Measurements from ENCODE around the gene C20orf202.
"Not testable (repeated sequence)": the region's sequence is repeated elsewhere in the genome, so short reads cannot be mapped to it uniquely, and the experiment has no call there.

C20orf202 gene

DNA sequence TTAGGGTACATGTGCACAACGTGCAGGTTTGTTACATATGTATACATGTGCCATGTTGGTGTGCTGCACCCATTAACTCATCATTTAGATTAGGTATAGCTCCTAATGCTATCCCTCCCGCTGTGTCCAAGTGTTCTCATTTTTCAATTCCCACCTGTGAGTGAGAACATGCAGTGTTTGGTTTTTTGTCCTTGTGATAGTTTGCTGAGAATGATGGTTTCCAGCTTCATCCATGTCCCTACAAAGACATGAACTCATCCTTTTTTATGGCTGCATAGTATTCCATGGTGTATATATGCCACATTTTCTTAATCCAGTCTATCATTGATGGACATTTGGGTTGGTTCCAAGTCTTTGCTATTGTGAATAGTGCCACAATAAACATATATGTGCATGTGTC is 47.0 kb downstream of the C20orf202 start:
- not testable (repeated sequence) for DNase-seq

DNA sequence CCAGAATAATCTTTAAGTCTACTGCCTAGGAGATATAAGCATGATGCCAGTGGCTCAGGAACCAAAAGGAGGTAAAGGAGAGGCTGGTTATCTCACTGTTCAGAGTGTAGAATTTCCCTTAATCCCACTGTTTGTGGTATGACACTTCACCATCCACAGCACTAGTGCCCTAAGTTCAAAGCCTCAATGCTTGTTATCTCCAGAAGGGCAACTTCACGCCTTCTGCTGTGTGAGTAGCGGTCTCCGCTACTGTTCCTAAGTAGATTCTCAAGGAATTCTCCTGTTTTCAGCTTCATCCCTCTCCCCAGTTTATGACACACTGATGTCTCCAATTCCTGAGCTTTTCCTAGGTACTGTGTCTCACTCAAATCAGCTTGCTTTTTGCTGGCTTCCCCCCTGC is 49.2 kb downstream of the C20orf202 start:
- no peak for DNase-seq

DNA sequence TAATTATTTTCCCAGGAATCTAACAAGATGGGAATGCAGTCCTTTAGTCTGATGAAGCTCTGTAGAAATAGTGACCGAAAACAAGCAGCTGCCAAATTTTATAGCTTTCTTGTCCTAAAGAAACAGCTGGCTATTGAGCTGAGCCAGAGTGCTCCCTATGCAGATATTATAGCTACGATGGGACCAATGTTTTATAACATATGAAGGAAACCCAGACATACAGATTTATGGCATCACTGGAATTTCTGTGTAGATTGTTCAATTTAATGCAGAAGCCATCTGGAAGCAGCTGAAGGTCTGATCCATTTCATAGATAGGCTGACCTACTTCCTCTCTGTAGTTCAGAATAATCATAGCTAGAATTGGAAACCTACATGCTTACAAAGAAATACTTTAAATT is 51.0 kb downstream of the C20orf202 start:
- no peak for DNase-seq

DNA sequence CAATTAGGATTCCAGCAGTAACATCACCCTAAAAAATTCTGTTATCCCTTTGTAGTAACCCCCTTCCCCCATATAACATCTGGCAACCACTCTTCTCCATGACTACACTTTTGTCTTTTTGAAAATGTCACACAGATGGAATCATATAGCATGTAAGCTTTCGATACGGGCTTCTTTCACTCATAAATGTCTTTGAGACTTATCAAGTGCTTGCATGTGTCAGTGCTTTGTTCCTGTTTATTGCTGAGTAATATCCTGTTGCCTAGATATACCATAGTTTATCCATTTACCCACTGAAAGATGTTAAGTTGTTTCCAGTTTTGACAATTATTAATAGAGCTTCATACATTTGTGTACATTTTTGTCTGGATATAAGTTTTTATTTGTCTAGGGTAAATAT is 52.4 kb downstream of the C20orf202 start:
- no peak for DNase-seq

Measured in RPMI8226 (cell line).